ENCODE measurements around the gene FRMPD4.

DNA sequence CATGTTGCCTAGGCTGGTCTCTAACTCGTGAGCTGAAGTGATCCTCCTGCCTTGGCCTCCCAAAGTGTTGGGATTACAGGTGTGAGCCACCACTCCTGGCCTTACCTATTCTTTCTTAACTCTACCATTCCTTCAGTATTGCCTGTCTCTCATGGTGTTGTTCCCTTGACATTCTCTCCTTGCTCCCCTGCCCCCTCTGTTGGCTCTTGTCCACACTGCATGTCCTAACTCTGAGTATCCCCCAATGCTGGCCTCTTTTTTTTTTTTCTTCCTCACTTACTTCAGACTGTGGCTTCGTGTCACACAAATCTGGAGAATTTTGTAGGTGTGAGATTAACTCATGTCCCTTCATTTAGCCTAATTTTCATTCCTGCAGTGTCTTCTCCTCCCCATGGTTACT is 22.9 kb upstream of the FRMPD4 start:
- TF ChIP-seq, protein P1, sequence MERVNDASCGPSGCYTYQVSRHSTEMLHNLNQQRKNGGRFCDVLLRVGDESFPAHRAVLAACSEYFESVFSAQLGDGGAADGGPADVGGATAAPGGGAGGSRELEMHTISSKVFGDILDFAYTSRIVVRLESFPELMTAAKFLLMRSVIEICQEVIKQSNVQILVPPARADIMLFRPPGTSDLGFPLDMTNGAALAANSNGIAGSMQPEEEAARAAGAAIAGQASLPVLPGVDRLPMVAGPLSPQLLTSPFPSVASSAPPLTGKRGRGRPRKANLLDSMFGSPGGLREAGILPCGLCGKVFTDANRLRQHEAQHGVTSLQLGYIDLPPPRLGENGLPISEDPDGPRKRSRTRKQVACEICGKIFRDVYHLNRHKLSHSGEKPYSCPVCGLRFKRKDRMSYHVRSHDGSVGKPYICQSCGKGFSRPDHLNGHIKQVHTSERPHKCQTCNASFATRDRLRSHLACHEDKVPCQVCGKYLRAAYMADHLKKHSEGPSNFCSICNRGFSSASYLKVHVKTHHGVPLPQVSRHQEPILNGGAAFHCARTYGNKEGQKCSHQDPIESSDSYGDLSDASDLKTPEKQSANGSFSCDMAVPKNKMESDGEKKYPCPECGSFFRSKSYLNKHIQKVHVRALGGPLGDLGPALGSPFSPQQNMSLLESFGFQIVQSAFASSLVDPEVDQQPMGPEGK (CRISPR knock-in tag; IDR thresholded peaks at IDR 0.05; ENCODE audit: borderline replicate concordance), result no peak
- TF ChIP-seq ARNTL (CRISPR knock-in tag; IDR thresholded peaks at IDR 0.05; ENCODE audit: borderline replicate concordance, low read depth), result no peak
- no peak for TF ChIP-seq OSR1 (CRISPR knock-in tag; IDR thresholded peaks at IDR 0.05)

Data from SK-N-SH treated with all-trans-retinoic acid at 6 μM for 48 hours (cell line).